Astrocyte of the hippocampus (primary cell): ENCODE data around the gene PCLO.
A peak's percentile ranks its signal among the peaks of the same experiment; 100 is the strongest.
"Not testable (repeated sequence)": the region's sequence is repeated elsewhere in the genome, so short reads cannot be mapped to it uniquely, and the experiment has no call there.

ENCODE experiments used
- DNase-seq: peaks from one replicate; pipeline ENCODE4 v3.0.0; 2011; ENCODE audit warnings: low read depth, low spot score

Gene PCLO

GRCh38 chr7:82964150-82964882 lies 198.4 kb downstream of the PCLO start:
- DNase-seq = no peak

DNA sequence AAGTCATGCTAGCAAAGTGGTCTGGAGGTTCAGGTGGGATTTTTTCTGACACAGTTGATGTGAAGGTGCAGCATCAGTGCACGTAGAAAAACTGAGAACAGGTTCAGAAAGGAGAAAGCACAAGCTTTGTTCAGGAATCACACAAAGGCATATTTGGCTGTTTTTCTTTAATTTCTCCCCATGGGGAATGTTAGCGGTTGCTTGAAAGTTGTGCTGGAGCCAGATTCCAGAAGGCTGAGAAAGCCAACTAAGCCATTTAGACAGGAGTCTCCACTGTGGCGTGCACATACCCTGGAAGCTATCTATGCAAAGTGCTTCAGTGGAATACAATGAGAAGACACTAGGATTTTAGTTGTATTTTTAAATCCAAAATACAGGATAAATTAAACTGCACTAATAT lies 201.4 kb downstream of the PCLO start:
- peak; percentile 2 for DNase-seq

DNA sequence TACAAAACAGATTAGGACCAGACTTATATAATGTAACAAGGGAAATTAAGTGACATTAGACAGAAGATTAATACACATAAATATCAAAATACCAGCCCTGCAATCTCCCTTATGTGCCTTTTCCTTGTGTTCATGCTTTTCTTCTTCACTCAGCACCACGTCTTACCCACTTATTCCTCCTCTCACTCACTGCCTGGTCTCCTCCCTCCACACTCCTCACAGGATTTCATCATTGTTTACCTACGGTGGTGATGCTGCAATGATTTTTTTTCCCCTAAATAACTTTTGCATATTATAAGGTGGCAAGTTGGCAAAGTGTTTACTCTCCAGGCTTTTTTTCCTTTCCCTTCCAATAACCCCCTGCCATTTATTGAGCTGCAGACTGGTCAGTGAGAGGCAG lies 203.2 kb downstream of the PCLO start:
- DNase-seq = no peak

DNA sequence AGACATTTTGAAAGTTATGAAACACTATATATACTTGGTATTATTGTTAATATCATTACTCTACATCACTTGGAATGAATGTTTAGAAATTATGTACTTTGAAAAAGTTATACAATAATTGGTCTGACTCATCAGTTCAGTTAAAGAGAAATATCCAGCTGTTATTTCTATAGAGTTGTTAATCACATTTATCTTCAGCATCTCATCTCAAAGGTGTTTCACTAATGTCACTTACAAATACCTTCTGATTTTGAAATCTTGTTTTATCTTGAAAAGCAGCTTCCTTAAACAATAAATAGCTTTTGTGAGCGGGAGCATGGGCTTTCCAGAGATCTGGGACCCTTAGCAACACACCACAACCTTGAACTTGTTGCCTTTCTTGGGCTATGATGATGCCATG lies 205.2 kb downstream of the PCLO start:
- no peak for DNase-seq

- DNase-seq = no peak
Observed at GRCh38 chr7:82953324-82954027, 209.2 kb downstream of the PCLO start.

DNA sequence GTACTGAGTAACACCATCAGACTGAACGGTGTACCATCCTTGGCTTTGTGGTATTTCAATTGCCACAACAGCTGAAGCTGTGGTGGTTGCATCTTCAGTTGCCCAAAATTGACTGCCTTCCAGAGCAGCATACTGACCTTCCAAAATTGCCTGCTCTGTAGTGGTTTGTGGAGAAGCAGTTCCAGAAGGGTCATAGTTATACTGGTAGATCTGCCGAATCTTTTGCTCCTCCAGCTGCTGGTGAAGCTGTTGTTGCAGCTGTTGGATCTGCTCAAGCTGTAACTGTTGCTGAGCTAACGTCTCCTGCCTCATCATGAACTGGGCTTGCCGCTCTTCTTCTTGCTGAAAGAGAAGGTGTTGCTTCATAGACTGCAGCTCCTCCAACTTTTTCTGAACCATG lies 212.2 kb downstream of the PCLO start:
- no peak for DNase-seq

DNA sequence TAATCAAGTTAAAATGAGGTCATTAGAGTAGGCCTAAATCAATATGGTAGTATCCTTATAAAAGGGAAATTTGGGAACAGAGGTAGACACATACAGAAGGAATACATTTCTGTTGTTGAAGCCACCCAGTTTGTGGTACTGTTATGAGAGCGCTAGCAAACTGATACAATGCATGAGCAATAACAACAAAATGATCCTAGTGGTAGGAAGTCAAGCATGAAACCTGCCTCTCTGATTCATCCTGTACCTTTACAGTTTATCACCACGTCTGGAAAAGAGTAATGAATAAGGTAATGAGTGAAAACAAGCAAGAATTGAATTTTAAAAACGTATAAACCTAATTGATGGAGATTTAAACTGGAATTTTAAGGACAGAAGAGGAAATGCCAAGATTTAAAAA lies 217.2 kb downstream of the PCLO start:
- DNase-seq = peak; percentile 11

GRCh38 chr7:82945056-82945455 lies 217.6 kb downstream of the PCLO start:
- DNase-seq = no peak

GRCh38 chr7:82932516-82932915 lies 230.2 kb downstream of the PCLO start:
- no peak for DNase-seq

DNA sequence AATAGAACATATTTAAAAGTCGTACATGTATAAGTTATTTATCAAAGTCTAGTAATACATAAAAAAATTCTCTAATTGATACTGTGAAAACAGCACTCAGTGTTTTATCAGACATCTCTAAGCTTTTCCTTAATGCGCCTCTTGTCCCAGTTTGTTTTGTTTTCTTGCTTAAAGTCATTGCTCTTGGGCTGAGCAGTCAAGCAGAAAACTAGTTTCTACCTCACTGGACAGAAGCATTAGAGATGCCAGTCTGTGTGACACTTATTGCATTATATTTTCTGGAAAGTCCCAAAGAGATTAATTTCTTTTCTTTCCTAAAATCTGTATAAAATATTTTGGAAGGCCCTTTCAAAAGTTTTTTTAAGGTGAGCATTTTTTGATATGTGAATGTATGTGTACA lies 236.2 kb downstream of the PCLO start:
- peak; percentile 48 for DNase-seq

DNA sequence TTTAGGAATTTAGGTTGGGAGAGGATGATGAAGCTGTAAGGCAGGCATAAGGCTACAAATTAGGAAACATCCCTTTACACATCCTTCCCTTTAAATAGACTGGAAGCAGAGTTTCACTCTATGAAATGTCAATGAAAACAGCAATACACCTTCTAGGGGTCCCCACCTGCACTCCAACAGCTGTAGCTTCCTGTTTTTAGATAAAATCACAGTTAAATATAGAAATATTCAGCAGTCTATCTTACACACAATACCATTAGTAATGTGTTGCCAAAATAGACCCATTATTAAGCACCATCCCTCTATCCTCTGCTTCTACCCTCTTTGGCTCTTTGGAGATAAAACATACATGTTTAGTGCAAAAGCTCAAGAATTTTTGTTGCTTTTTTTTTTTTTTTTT lies 237.4 kb downstream of the PCLO start:
- no peak for DNase-seq

- DNase-seq = no peak
Observed at GRCh38 chr7:82906502-82906901, 256.2 kb downstream of the PCLO start.

- DNase-seq = no peak
Observed at GRCh38 chr7:82904871-82905270, 257.8 kb downstream of the PCLO start.

DNA sequence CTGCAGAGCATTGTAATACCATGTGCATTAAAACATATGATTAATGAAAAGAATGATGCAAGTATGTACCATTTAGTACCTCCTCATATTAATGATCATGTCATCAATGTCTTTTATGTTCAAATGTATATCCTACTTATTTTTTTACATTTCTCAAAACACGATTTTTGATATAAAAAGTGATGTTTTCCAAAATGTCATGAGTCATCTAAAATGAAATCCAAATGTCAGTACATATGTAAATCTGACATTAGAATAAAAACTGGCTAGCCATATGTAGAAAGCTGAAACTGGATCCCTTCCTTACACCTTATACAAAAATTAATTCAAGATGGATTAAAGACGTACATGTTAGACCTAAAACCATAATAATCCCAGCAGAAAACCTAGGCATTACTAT lies 261.6 kb downstream of the PCLO start:
- DNase-seq = not testable (repeated sequence)

- no peak for DNase-seq
Observed at GRCh38 chr7:82897500-82897899, 265.2 kb downstream of the PCLO start.

DNA sequence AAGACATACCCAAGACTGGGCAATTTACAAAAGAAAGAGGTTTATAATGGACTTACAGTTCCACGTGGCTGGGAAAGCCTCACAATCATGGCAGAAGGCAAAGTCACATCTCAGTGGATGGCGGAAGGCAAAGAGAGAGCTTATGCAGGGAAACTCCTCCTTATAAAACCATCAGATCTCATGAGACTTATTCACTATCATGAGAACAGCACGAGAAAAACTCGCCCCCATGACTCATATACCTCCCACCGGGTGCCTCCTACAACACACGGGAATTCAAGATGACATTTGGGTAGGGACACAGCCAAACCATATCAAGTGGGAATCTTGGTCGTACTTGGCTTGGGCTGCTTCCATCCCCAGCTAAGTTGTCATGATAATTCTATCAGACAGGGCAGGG lies 268.3 kb downstream of the PCLO start:
- DNase-seq = not testable (repeated sequence)

DNA sequence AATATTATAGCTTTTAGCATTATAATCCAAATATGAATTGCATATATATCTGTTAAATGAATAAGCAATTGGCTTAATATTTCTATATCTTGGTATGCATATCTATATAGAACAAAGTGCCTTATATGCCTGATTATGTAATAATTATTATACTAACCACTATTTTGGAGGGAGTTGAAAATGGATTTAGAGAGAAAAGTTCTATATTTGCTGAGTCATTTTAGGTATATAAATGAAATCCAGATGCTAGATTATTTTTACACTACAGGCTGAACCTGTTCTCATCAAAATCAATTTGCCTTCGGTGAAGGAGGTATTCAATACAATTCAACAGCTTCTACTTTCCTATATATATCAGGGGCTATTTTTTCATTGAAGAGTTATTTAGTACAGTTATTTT lies 276.4 kb downstream of the PCLO start:
- no peak for DNase-seq

DNA sequence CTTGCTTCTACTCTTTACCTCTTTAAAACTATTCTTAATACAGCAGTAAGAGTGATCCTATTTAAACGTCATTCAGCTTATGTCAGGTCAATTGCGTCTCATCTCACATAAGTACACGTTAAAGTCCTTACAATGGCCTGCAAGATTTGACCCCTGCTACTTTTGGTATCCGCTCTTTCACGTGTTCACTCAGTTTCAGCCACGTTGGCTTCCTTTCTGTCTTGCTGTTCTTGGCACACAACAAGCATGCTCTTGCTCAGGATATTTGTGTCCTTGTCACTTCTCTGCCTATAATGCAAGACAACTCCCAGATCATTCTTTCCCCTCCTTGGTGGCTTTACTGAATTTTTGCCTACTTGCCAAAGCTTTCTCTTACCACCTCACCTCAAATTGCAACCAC lies 296.8 kb downstream of the PCLO start:
- peak; percentile 1 for DNase-seq

DNA sequence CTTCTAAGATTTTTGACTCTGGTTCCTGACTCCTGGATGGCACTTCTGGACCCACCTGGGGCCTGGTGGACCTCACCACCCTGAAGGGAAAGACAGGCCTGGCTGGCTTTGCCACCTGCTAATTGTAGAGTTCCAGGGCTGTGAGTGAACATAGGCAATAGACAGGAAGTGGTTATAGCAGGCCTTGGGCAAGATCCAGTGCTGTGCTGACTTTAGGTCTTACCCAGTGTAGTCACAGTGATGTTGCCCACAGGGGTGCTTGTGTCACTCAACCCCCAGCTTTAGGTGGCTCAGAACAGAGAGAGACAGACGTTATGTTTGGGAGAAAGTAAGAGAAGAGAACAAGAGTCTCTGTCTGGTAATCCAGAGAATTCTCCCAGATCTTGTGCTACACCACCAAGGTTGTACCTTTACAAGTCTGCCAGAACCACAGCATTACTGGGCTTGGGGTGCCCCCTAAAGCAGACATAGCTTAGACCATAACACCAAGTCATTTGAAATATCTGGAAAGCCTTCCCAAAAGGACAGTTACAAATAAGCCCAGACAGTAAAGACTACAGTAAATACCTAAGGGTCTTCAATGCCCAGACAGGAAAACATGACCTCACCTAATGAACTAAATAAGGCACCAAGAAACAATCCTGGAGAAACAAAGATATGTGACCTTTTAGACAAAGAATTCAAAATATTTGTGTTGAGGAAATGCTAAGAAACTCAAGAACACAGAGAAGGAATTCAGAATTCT lies 303.4 kb downstream of the PCLO start:
- DNase-seq = peak; percentile 38

- no peak for DNase-seq
Observed at GRCh38 chr7:82851121-82851520, 311.6 kb downstream of the PCLO start.

DNA sequence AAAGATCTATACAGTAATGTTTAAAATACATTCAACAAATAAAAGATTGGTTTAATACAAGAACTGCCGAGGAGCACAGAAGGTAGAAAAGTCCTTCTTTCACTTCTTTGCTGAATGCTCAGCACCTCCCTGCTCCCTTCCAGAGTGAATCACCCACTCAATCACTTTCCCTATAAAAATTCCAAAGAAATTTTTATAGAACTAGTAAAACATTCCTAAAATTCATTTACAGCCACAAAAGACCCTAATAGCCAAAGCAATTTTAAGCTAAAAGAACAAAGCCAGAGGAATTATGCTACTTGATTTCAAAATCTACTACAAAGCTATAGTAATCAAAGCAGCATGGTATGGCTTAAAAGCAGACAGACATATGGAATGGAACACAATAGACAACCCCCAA lies 320.9 kb downstream of the PCLO start:
- DNase-seq = peak; percentile 11

DNA sequence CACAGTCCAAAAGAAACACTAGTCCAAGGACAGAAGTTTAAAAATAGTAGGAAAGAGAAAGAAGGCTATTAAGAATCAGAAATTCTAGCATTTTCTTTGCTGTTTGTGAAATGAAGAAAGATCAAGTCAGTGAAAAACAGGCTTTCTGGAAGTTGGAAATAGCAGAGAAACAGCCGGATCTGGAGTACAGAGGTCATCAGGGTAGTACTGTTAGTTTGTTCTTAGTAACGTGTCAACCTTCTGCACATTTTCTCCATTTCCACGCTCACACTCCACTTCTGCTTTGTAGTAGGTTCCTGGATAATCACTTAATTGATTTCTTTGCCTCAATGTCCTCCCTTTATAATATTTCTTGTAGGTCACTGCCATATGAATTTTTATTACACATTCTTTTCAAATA lies 322.6 kb downstream of the PCLO start:
- DNase-seq = no peak

- DNase-seq = no peak
Observed at GRCh38 chr7:82839555-82839954, 323.1 kb downstream of the PCLO start.
